Measurements from ENCODE around the gene GGA2. TPM values are rescaled to one million over a fixed set of nuclear protein-coding genes. Genes with fewer than 3 reads are reported as not detected.

Gene GGA2
- total and polyA plus RNA-seq, 8 donors, result 17.6 to 62.5 (median 37.3) TPM

DNA sequence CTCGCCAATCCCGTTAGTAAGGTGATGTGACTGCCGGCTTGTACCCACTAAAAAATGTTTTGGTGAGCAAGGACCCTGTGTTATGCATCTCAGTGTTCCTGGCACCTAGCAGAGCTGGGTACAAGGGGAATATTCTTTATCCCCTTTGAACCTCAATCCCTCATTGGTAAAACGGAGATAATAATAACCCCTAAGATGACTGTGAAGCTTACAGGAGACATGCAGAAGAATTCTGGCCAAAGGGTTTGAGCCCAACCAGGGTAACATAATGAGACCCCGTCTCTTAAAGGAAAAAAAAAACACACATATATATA is 896 bp downstream of the GGA2 start:
- intact Hi-C loops (cut with DNase I; ENCODE audit: low total_unique reads), result no loop called here

DNA sequence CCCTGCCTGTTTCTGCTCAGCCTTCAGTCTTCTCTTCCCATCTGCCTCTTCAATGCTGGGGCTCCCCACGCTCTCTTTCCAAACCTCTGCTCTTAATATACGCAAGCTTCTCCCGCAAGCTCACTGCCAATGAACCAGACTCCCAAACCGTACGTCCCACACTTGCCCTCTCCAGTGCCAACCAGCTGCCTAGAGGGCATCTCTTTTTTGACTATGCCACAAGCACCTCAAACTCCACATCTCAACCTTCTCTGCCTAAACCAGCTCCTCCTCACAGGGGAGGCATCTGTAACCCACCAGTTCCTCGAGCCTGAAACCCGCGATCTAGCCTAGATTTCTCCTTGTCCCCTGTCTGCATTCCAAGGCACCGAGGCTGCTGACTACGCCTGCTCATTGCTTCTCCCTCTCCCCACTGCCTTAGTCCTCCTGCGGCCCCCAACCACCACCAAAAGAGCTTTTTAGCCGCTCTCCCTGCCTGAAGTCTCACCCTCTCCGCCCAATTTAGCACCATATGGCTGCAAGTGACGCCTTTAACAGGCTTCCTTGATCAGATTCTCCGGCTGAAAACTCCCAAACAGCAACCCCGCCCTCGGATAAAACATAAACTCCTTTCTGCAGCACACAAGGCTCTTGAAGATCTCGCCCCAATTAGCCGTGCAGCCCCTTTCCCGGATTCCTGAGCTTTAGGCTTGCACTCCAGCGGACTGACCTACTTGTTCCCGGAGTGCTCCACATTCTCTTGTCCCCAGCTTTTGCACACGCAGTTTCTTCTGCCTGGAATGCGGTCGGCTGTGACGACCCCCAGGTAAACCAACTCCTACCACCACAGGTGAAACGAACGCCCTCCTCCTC is 1.5 kb downstream of the GGA2 start:
- intact Hi-C loops (cut with DNase I; ENCODE audit: low total_unique reads), result no loop called here
- peak in 1 of 2 donors; percentile 55 for DNase-seq
- peak overlapping the region; percentile 11 to 90 (median 88) for H3K27ac ChIP-seq
- H3K36me3 ChIP-seq, result no peaks in the 10 kb centered on the region
- TF ChIP-seq POLR2AphosphoS5 (IDR thresholded peaks at IDR 0.05) (no peak), CTCF (IDR thresholded peaks at IDR 0.05) (no peak), POLR2A (IDR thresholded peaks at IDR 0.05) (no peak)
- WGBS, 5 donors, result 16 to 21% (median 19%) methylated on average over 28 of the region's 28 CpGs
- no peaks in the 10 kb centered on the region for H3K9me3 ChIP-seq
- H3K4me1 ChIP-seq, result peaks cover 36 to 64% (median 55%) of the 10 kb centered on the region in 4 donors
- H3K4me3 ChIP-seq, result peak overlapping the region; percentile 79 to 98 (median 86)
- no peaks in the 10 kb centered on the region for H3K27me3 ChIP-seq

More for the DNA sequence above, 896 bp downstream of the GGA2 start:
- H3K27me3 ChIP-seq, result no peaks in the 10 kb centered on the region
- WGBS, 5 donors, result 1 to 5% (median 4%) methylated on average over 5 of the region's 5 CpGs
- peak overlapping the region; percentile 11 to 90 (median 88) for H3K27ac ChIP-seq
- DNase-seq, result no peak
- H3K36me3 ChIP-seq, result peaks cover 0 to 4% (median 1%) of the 10 kb centered on the region in 4 donors
- no peak for TF ChIP-seq POLR2AphosphoS5 (IDR thresholded peaks at IDR 0.05)
- TF ChIP-seq CTCF (IDR thresholded peaks at IDR 0.05), result no peak
- no peak for TF ChIP-seq EP300 (IDR thresholded peaks at IDR 0.05)
- no peak for TF ChIP-seq POLR2A (IDR thresholded peaks at IDR 0.05)
- no peaks in the 10 kb centered on the region for H3K9me3 ChIP-seq
- peaks cover 31 to 64% (median 51%) of the 10 kb centered on the region in 4 donors for H3K4me1 ChIP-seq
- H3K4me3 ChIP-seq, result peak overlapping the region; percentile 79 to 98 (median 86)

GRCh38 chr16:23506606-23506994 is 3.7 kb downstream of the GGA2 start:
- intact Hi-C loops (cut with DNase I; ENCODE audit: low total_unique reads), result no loop called here
- no peak for DNase-seq
- no peaks in the 10 kb centered on the region for H3K36me3 ChIP-seq

More at GRCh38 chr16:23506606-23506994, 3.7 kb downstream of the GGA2 start:
- H3K4me1 ChIP-seq, result peaks cover 45 to 86% (median 73%) of the 10 kb centered on the region in 4 donors
- H3K27ac ChIP-seq, result peak overlapping the region in 2 of 5 donors; percentile 8 to 15
- no peak overlapping the region for H3K4me3 ChIP-seq
- no peaks in the 10 kb centered on the region for H3K27me3 ChIP-seq
- no peaks in the 10 kb centered on the region for H3K9me3 ChIP-seq
- WGBS, 5 donors, result 91 to 95% (median 92%) methylated on average over 8 of the region's 8 CpGs
- no peak for TF ChIP-seq CTCF (IDR thresholded peaks at IDR 0.05)
- no peak for TF ChIP-seq POLR2AphosphoS5 (IDR thresholded peaks at IDR 0.05)
- TF ChIP-seq POLR2A (IDR thresholded peaks at IDR 0.05), result no peak
- no peak for TF ChIP-seq EP300 (IDR thresholded peaks at IDR 0.05)

All from stomach (tissue), 9 donors.